MM.1S (cell line): ENCODE measurements around the gene PLXDC2.

Experiments
- EZH2 ChIP-seq: fragments of 300-600 bp; sonication (generic); optimal IDR thresholded peaks from 2 replicates; pipeline ENCODE3; 2017; ENCODE audit warnings: low read depth, mild to moderate bottlenecking, antibody characterized with exemption, low read length, mixed read lengths
- TF ChIP-seq, protein P1 (sequence below): fragments of 300-600 bp; sonication (generic); IDR thresholded peaks from 2 replicates; pipeline ENCODE4 v1.5.1; 2016; ENCODE audit warnings: antibody characterized with exemption, low read length, mixed read lengths

DNA sequence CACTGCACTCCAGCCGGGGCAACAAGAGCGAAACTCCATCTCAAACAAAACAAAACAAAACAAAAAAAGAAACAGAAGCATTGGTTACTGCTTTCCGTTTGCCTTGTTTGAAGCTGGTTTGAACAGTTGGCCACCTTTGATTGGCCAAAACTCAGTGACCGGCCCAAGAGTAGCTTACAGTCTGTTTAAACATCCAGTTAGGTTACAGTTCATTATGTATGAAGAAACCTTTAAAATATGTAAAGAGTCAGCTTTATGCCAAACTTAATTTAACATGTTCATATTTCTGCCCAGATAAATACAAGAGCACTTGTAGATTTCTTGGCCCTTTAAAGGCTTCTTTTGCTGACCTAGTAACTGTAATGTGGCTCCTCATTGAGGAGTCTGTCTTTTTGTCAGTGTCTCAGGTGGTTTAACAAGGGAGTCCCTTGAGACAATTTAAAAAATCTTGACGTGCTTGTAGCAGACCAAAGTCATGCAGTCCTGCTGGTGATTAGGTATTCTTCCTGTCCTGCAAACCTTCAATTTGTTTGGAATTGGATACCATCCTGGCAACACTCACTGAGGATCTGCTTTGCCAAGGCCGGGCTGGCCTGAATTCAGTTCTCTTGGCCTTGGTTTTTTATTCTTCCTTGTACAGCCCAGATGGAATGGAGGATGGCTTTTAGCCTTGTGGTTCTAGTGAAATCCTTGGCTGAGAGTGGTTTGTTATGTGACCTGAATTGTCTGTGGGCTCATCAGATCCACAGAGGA lies 128.9 kb downstream of the PLXDC2 start:
- TF ChIP-seq, protein P1, sequence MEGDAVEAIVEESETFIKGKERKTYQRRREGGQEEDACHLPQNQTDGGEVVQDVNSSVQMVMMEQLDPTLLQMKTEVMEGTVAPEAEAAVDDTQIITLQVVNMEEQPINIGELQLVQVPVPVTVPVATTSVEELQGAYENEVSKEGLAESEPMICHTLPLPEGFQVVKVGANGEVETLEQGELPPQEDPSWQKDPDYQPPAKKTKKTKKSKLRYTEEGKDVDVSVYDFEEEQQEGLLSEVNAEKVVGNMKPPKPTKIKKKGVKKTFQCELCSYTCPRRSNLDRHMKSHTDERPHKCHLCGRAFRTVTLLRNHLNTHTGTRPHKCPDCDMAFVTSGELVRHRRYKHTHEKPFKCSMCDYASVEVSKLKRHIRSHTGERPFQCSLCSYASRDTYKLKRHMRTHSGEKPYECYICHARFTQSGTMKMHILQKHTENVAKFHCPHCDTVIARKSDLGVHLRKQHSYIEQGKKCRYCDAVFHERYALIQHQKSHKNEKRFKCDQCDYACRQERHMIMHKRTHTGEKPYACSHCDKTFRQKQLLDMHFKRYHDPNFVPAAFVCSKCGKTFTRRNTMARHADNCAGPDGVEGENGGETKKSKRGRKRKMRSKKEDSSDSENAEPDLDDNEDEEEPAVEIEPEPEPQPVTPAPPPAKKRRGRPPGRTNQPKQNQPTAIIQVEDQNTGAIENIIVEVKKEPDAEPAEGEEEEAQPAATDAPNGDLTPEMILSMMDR: no peak
- TF ChIP-seq EZH2: no peak
